ENCODE results near the gene KCNG2. TPM values are rescaled to one million over a fixed set of nuclear protein-coding genes. Genes with fewer than 3 reads are reported as not detected.

The KCNG2 gene
- total RNA-seq, 4 donors from 2014 or later = 1.7 TPM; not detected in 3

GRCh38 chr18:79931475-79931874 is 133.7 kb downstream of the KCNG2 start:
- intact Hi-C loops (cut with DNase I) = no loop called here
- peaks cover 3 to 50% (median 30%) of the 10 kb centered on the region in 4 donors for H3K9me3 ChIP-seq
- H3K36me3 ChIP-seq = peaks cover 10 to 56% (median 37%) of the 10 kb centered on the region in 4 donors

GRCh38 chr18:79932907-79933306 is 135.2 kb downstream of the KCNG2 start:
- WGBS = 92% methylated on average over 3 of the region's 3 CpGs
- peaks cover 3 to 50% (median 30%) of the 10 kb centered on the region in 4 donors for H3K9me3 ChIP-seq
- intact Hi-C loops (cut with DNase I) = no loop called here

More at GRCh38 chr18:79931475-79931874, 133.7 kb downstream of the KCNG2 start:
- Histone ChIP-seq H3K4me3 (no peak overlapping the region), H3K27ac (replicated peaks in 1 of 4) (no peak overlapping the region), H3K27me3 (no peaks in the 10 kb centered on the region), H3K4me1 (peaks cover 0 to 6% (median 4%) of the 10 kb centered on the region in 4 donors)
- WGBS = 93% methylated on average over 2 of the region's 2 CpGs
- DNase-seq (ENCODE audit: extremely low spot score) = no peak
- TF ChIP-seq CTCF (IDR thresholded peaks at IDR 0.05) = no peak
- TF ChIP-seq POLR2AphosphoS5 (IDR thresholded peaks at IDR 0.05) = no peak
- no peak for TF ChIP-seq POLR2A (IDR thresholded peaks at IDR 0.05; ENCODE audit: low read depth)
- no peak for TF ChIP-seq EP300 (IDR thresholded peaks at IDR 0.05)

GRCh38 chr18:79933765-79934164 is 136.0 kb downstream of the KCNG2 start:
- TF ChIP-seq POLR2AphosphoS5 (IDR thresholded peaks at IDR 0.05) (no peak), CTCF (IDR thresholded peaks at IDR 0.05) (no peak), POLR2A (IDR thresholded peaks at IDR 0.05; ENCODE audit: low read depth) (no peak), EP300 (IDR thresholded peaks at IDR 0.05) (no peak)
- Histone ChIP-seq H3K36me3 (peaks cover 10 to 59% (median 37%) of the 10 kb centered on the region in 4 donors), H3K27ac (replicated peaks in 1 of 4) (no peak overlapping the region), H3K9me3 (peaks cover 3 to 48% (median 26%) of the 10 kb centered on the region in 4 donors), H3K4me3 (no peak overlapping the region), H3K4me1 (peaks cover 1 to 11% (median 7%) of the 10 kb centered on the region in 4 donors), H3K27me3 (no peaks in the 10 kb centered on the region)
- intact Hi-C loops (cut with DNase I) = no loop called here
- WGBS = 81% methylated on average over 10 of the region's 10 CpGs
- no peak for DNase-seq (ENCODE audit: extremely low spot score)

More at GRCh38 chr18:79932907-79933306, 135.2 kb downstream of the KCNG2 start:
- Histone ChIP-seq H3K4me3 (no peak overlapping the region), H3K27me3 (no peaks in the 10 kb centered on the region), H3K27ac (replicated peaks in 1 of 4) (no peak overlapping the region), H3K4me1 (peaks cover 0 to 6% (median 4%) of the 10 kb centered on the region in 4 donors), H3K36me3 (peaks cover 10 to 59% (median 41%) of the 10 kb centered on the region in 4 donors)
- no peak for DNase-seq (ENCODE audit: extremely low spot score)
- no peak for TF ChIP-seq POLR2A (IDR thresholded peaks at IDR 0.05; ENCODE audit: low read depth)
- no peak for TF ChIP-seq POLR2AphosphoS5 (IDR thresholded peaks at IDR 0.05)
- TF ChIP-seq CTCF (IDR thresholded peaks at IDR 0.05) = no peak
- TF ChIP-seq EP300 (IDR thresholded peaks at IDR 0.05) = no peak

- 75% methylated on average over 8 of the region's 8 CpGs for WGBS
- no peak for DNase-seq (ENCODE audit: extremely low spot score)
- Histone ChIP-seq H3K27me3 (no peaks in the 10 kb centered on the region), H3K27ac (replicated peaks in 1 of 4) (no peak overlapping the region), H3K9me3 (peaks cover 3 to 40% (median 19%) of the 10 kb centered on the region in 4 donors), H3K4me3 (no peak overlapping the region), H3K36me3 (peaks cover 5 to 52% (median 29%) of the 10 kb centered on the region in 4 donors), H3K4me1 (peaks cover 3 to 17% (median 12%) of the 10 kb centered on the region in 4 donors)
- TF ChIP-seq POLR2AphosphoS5 (IDR thresholded peaks at IDR 0.05) (no peak), POLR2A (IDR thresholded peaks at IDR 0.05; ENCODE audit: low read depth) (no peak), EP300 (IDR thresholded peaks at IDR 0.05) (no peak), CTCF (IDR thresholded peaks at IDR 0.05) (no peak)
- intact Hi-C loops (cut with DNase I) = no loop called here
Measured at GRCh38 chr18:79934311-79935097, 136.8 kb downstream of the KCNG2 start.
